ENCODE measurements around the gene MSL1.

Gene MSL1, protein sequence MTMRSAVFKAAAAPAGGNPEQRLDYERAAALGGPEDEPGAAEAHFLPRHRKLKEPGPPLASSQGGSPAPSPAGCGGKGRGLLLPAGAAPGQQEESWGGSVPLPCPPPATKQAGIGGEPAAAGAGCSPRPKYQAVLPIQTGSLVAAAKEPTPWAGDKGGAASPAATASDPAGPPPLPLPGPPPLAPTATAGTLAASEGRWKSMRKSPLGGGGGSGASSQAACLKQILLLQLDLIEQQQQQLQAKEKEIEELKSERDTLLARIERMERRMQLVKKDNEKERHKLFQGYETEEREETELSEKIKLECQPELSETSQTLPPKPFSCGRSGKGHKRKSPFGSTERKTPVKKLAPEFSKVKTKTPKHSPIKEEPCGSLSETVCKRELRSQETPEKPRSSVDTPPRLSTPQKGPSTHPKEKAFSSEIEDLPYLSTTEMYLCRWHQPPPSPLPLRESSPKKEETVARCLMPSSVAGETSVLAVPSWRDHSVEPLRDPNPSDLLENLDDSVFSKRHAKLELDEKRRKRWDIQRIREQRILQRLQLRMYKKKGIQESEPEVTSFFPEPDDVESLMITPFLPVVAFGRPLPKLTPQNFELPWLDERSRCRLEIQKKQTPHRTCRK

DNA sequence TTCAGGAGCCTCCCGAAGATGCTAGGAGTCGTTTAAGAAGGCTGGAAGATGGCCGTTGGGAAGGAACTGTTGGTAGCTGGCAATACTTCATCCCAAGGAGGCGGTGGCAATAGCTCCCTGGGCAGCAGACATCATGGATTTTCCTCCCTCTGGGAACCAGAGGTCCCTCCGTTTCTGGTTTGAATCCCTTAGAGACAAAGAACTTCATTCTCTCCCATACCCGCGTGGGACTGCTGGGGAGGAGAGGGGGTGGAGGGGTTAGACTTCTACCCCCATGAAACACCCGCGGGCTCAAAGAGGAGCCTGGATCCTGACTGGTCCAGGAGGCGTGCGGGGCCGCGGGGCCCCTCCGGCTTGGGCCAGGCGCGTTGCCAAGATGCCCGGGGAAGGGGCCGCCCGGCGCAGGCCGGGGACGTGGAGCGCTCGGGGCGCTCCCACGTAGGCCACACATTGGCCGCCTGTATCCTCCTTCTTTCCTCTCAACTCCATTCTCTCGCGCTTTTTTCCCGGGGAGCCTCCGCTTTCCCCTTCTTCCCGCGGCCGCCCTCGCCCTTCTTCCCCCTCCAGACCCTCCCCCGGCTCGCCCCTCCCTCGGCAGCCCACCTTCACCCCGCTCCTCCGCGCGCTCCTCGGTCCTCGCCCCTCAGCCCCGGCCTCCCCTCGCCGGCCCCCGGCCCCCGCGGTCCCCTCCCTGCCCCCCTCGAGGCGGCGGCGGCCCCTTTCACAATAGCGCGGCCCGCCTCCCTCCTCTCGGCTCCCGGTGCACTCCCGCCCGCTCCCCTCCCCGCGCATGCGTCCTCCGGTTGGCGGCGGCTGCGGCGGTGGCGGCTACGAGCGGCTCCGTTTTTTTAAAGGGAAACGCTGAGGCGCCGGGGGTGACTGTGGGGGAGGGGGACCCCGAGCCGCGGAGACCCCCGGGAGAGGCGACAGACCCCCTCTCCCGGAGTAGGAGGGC, at the start of gene MSL1:
TSS of gene MSL1 (plus strand) at position 791 of the 955 bp plus-strand sequence. CDS start 642 bp downstream, outside the sequence.
- peak in 49 of 51 donors; percentile 54 to 92 (median 81) for DNase-seq

DNA sequence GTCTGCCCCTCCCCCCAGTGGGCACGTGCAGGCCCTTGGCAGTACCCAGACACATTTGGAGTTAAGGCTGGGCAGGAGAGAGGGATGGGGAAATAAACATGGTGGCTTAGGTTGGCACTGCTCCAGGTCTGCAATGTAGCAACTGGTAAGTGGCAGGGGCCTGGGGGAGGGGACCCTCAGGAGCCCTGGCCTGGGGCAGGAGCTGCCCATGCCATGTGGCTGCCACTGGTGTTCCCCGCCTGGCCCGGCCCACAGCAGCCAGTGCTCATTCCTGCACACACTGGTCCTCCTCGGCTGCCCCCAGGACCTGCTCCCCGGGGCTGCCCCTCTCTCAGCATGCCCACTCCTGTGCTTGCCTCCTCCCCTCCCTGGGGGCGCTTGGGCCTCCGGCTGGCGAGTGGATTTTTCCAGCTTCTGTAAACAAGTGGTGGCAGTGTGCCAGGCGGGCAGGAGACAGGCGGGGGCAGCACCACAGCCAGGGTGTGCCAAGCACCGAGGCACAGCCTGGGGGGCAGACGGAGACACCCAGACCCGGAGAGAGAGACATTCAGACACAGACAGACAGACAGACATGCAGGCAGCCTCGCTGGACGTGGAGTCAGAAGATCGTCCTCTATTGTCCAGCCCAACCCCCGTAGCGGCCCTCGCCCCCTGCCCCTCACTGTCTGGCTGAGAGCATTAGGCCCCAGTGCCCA, 49.6 kb upstream of the MSL1 start:
- DNase-seq = peak; percentile 52 to 97 (median 90)

DNA sequence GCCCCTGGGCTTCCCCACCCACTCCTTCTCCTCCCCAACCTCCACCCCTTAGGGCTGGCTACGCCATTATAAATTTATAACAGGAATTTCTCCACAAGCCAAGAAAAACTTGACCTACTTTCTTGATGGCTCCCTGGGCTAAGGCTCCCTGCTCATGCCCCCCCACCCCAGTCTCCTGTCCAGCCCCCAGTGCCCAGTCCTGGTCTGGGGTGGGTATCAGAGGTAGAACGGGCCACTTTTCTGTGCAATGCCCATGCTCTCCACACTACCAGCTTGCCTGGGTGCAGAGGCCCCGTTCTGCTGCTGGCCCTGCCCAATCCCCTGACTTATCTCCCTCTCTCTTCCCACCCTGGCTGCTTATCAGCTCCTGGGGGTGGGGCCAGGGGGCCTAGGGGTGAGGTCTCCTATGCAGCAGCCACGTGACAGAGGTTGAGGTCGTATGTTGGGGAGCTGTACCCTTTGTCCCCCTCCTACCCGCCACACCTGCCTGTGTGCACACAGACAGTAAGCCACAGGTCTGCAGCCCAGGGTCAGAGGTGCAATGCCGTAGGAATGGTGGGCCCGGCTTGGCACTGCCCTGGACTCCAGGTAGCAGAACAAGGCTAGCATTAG, 48.9 kb upstream of the MSL1 start:
- peak in 1 of 51 donors; percentile 58 for DNase-seq

DNA sequence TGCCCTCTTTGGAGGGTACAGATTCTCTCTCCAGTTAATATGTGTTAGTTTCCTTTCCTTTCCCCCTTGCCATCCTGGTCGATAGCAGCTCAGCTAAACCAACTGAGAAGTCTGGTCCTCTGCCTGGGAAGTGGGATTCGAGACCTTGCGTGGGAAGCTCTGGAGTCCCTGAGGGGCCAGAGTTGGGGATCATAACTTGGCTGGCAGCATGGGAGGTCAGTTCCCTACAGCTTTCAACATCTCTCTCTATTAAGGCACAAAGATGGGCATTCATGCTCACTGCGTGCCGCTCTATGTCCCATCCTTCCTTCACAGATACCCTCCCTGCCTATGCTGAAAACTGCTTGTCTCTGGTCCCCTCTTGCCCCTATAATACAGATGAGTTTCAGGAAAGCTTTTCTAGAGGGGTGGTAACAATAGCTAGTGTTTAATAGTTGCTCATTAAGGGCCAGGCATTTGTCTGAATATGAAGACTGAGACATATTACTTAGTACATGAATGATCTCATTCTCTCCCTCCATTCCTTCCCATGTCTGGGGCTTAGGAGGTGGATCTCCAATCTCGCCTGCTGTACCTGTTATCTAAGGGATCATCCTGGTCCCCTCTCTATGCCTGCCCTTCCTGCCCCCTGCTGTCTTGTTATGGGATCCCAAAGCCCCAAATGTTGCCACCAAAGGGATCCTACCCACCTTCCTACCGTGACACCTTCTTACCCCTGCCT, 48.2 kb upstream of the MSL1 start:
- peak in 2 of 51 donors; percentile 22 to 37 for DNase-seq

DNA sequence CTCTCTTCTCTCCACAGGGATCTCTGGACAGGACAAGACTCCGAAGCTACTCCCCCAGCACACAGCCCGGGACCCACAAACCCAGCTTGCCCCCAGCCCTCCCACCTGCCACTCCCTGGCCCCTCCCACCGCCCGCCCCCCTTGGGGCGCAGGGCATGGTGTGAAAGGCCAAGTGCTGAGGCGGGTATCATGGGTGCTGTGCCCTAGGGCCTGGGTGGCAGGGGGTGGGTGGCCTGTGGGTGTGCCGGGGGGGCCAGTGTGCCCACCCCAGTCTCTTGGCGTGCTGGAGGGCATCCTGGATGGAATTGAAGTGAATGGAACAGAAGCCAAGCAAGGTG, 47.6 kb upstream of the MSL1 start:
- no peak for DNase-seq

DNA sequence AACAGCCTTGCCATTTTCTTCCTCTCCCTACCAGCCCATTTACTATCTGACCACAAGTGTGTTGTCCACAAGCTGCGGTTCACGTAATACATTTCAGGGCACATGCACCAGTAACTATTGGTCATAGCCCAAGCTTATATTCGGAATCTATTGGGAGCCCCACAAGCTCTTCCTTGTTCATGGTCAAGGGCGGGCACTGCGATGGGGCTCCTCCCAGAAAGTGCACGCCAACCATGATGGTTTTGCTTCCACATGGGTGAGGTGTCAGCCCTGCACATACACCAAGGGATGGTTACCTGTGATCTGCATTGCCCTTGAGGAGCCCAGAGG, 46.9 kb upstream of the MSL1 start:
- no peak for DNase-seq

DNA sequence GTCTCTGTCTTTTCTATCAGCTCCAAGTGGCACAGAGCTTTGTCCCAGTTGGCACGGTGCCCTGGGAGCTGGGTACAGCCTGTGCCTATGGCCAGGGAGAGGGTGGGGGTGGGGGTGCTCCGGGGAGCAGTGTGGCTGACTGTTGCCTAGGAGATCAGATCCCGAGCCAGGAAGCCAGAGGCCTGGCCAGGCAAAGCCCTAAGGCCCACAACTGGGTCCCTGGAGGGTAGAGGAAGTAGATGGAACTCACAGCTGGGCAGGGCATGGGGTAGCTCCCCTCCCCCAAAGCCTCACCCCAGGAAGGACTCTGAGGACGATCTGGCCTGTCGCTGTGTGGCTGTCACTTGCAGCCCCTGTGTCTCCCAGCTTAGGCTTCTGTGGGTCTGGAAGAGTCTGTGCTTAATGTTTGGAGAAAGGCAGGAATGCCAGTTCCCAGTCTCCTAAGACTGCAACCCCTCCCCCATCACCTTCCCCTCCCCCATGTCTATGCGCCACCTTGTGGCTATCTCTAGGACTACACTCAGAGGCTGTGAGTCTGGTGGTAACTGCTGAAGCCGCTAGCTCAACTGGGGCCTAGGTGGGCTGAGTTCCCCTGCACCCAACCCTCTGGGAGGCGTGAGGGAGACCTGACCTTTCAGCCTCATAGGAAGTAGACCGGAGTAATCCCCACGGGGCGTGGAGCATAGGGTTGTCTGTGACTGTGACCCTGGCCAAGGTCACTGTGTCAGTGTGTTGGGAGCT, 46.4 kb upstream of the MSL1 start:
- peak in 48 of 51 donors; percentile 45 to 94 (median 80) for DNase-seq

DNA sequence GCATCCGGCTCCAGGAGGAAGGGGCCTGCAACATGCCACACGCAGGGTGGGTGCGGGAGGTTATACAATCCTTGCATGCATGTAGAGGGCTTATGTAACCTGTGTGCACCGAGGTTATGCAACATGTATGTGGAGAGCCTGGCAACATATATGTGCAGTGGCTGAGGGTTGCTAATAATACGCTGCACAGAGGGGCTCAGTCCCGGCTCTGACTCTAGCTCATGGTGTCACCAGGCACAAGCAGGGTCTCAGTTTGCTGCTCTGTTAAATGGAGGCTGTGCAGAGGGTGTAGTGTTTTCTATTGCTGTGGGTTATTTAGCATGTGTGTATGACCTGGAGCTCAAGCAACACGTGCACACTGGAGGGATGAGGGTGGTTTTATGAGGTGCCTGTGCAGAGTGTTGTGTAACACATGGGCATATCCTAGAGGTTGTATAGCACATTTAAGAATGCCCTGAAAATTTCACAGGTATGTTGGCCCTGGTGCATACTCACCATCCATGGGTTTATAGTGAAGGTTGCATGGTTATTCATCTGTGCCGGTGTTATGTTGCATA, 45.8 kb upstream of the MSL1 start:
- no peak for DNase-seq

DNA sequence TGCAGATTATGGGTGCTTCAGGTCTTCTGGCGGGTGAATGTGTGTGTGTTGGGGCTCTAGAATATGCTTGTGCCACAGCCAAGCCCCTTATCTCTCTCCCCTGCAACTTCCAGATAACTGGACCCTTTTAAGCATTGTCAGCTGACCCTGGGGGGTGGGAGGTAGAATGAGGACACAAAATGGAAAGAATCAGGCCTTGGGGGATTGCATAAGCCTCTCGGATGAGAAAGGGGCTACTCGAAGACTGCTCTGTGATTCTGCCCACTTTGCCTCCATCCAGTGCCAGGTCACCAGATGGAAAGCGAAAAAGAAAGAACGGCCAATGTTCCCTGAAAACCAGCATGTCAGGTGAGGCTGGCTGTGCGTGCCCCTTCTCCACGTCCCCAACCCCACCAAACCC, 45.2 kb upstream of the MSL1 start:
- DNase-seq = no peak

DNA sequence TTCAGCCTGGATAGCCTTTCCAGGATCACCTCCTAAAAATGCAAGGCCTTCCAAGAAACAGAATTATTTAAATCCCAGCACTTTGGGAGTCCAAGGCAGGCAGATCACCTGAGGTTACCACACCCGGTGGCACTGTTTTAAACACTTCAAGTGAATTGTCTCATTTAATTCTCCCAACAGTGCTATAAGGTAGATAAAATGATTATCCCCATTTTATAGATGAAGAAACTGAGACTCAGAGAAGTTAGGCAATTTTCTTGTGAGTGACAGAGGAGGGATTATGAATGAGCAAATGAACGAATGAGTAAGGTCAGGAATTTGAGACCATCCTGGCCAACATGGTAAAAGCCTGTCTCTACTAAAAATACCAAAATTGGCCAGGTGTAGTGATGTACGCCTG, 42.2 kb upstream of the MSL1 start:
- DNase-seq = no peak

DNA sequence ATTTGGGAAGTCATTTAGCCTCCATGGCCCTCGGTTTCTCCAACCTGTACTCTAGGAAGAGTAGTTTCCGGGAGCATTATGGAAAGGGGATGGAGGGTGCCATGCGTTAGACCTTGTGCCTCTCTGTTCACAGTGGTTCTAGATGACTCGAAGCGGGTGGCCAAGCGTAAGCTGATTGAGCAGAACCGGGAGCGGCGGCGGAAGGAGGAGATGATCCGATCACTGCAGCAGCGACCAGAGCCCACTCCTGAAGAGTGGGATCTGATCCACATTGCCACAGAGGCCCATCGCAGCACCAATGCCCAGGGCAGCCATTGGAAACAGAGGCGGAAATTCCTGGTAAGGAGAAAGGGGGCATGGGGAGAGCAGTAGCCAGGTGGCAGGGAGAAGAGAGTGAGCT, 37.3 kb upstream of the MSL1 start:
- DNase-seq = no peak

DNA sequence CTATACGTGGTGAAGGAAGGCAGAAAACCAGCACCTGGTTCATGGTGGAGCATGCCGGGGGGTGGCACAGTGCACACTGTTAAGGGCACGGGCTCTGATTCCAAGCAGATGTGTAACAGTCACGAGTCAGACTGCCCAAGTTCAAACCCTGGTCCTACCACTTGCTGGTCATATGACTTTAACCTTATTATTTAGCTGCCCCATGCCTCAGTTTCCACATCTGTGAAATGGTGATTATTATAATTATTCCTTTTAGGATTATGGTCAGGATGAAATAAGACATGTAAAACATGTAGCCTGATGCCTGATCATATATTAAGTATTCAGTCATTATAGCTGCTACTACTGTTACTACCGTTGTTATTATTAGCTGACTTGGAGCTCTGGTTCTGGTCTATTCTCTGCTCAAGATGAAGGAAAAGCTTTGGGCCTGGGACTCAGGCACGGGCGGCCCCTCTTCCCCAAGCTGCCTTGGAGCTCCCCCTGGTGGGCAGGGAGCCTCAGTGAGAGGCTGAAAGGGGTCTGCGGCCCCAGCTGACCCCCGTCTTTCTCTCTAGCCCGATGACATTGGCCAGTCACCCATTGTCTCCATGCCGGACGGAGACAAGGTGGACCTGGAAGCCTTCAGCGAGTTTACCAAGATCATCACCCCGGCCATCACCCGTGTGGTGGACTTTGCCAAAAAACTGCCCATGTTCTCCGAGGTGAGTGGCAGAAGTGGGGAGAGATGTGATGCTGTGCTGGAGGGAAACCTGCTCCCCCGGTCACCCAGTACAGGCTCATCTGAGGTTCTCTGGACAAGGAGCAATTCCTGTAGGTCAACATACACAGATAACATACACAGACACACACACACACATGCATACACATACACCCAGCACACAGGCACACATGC, 35.4 kb upstream of the MSL1 start:
- peak in 12 of 51 donors; percentile 21 to 66 (median 28) for DNase-seq

DNA sequence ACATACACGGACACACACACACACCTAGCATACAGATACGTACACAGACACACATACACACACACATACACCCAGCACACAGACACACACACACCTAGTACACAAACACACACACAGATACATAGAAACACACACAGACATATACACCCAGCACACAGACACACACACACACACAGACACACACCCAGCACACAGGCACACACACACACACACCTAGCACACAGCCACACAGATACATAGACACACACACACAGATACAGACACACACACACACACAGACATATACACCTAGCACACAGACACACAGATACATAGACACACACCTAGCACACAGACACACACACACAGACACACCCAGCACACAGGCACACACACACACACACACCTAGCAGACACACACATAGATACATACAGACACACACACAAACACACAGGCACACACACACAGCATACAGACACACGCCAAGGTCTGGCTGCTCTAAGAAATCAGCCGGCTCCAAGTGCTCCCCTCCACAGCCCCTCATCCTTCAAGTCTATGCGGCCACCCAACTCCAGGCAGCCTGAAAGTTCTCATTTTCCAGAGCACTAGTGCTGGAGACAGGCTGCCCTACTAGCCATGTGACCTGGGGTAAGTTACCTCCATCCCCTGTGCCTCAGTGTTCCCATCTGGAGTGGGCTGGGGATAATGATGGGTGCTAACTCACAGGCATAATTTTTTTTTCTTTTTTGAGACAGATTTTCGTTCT, 34.5 kb upstream of the MSL1 start:
- no peak for DNase-seq

DNA sequence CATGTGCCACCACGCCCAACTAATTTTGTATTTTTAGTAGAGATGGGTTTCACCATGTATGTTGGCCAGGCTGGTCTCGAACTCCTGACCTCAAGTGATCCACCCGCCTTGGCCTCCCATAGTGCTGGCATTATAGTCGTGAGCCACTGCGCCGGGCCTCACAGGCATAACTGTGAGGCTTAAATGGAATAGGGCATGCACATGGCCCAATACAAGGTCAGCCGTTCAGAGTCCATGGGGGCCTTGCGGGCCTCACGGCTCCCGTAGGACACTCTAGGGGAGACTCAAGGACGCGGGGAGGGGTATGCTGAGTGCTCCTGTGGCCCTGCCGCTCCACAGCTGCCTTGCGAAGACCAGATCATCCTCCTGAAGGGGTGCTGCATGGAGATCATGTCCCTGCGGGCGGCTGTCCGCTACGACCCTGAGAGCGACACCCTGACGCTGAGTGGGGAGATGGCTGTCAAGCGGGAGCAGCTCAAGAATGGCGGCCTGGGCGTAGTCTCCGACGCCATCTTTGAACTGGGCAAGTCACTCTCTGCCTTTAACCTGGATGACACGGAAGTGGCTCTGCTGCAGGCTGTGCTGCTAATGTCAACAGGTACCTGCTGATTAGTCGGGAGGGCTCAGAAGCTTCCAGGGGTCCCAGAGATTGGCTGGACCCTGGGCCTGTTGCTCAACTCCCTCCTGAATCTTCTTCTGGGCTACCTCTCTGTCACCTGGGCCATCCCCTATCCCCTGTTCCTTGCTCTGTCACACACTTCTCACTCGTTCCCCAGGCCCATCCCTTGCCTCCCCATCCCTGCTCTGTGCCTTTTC, 33.7 kb upstream of the MSL1 start:
- no peak for DNase-seq

DNA sequence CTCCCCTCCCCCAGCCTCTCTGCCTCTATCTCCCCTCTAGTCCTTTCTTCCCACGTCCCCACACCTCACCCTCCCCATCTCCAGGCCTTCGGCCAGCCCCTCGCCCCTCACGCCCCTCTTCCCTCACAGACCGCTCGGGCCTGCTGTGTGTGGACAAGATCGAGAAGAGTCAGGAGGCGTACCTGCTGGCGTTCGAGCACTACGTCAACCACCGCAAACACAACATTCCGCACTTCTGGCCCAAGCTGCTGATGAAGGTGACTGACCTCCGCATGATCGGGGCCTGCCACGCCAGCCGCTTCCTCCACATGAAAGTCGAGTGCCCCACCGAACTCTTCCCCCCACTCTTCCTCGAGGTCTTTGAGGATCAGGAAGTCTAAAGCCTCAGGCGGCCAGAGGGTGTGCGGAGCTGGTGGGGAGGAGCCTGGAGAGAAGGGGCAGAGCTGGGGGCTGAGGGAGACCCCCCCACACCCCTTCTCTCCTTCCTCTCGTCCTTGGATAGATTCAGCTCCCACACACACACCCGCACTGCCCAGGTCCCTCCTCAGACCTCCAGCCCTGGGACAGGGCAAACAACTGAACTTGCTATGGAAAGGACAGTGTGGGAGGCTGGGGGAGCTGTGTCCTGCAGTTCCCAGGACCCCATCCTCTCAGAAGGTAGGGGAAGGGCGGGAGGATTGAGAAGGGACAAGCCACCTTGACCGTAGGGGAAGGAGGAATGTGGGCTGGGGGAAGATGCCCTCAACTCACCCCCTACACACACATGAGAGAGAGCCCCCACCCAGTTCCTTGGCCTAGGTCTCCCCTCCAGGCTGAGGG, 32.5 kb upstream of the MSL1 start:
- no peak for DNase-seq
